Hippocampal formation (tissue), 2 donors: Measurements from ENCODE around the gene LANCL2.
"Not testable (repeated sequence)": the region's sequence is repeated elsewhere in the genome, so short reads cannot be mapped to it uniquely, and the experiment has no call there.

Experiments used
- DNase-seq, 2 donors: peaks; one replicate each; lab custom pipeline; 2025; lab: John Stamatoyannopoulos, UW

Gene LANCL2

GRCh38 chr7:55365205-55365674 is at the start of gene LANCL2:
LANCL2 (plus strand) TSS chr7:55365337; CDS start chr7:55366026, 689 bp downstream.
- DNase-seq = peak; percentile 49 to 68

- DNase-seq = no peak
Measured at GRCh38 chr7:55325371-55325792, 39.8 kb upstream of the LANCL2 start.

- no peak for DNase-seq
Measured at GRCh38 chr7:55326081-55326835, 38.9 kb upstream of the LANCL2 start.

- no peak for DNase-seq
Measured at GRCh38 chr7:55326945-55327626, 38.1 kb upstream of the LANCL2 start.

- no peak for DNase-seq
Measured at GRCh38 chr7:55335151-55335550, 30.0 kb upstream of the LANCL2 start.

- DNase-seq = no peak
Measured at GRCh38 chr7:55335786-55336185, 29.4 kb upstream of the LANCL2 start.

GRCh38 chr7:55336540-55336939 is 28.6 kb upstream of the LANCL2 start:
- no peak for DNase-seq

GRCh38 chr7:55339033-55340000 is 25.8 kb upstream of the LANCL2 start:
- no peak for DNase-seq

- DNase-seq = no peak
Measured at GRCh38 chr7:55342216-55342871, 22.8 kb upstream of the LANCL2 start.

GRCh38 chr7:55343002-55343781 is 21.9 kb upstream of the LANCL2 start:
- DNase-seq = no peak

GRCh38 chr7:55343860-55344606 is 21.1 kb upstream of the LANCL2 start:
- DNase-seq = no peak

GRCh38 chr7:55344840-55345239 is 20.3 kb upstream of the LANCL2 start:
- DNase-seq = no peak

- DNase-seq = no peak
Measured at GRCh38 chr7:55345292-55345691, 19.8 kb upstream of the LANCL2 start.

GRCh38 chr7:55348502-55348901 is 16.6 kb upstream of the LANCL2 start:
- no peak for DNase-seq

- no peak for DNase-seq
Measured at GRCh38 chr7:55349121-55349520, 16.0 kb upstream of the LANCL2 start.

- DNase-seq = no peak
Measured at GRCh38 chr7:55350281-55350680, 14.9 kb upstream of the LANCL2 start.

- no peak for DNase-seq
Measured at GRCh38 chr7:55351263-55351662, 13.9 kb upstream of the LANCL2 start.

GRCh38 chr7:55352947-55353273 is 12.2 kb upstream of the LANCL2 start:
- DNase-seq = not testable (repeated sequence)

- DNase-seq = no peak
Measured at GRCh38 chr7:55360486-55360885, 4.7 kb upstream of the LANCL2 start.

- no peak for DNase-seq
Measured at GRCh38 chr7:55361560-55361959, 3.6 kb upstream of the LANCL2 start.
